Left lung (tissue), 10 donors: Measurements from ENCODE around the gene SMTNL2. TPM values are rescaled to one million over a fixed set of nuclear protein-coding genes. Genes with fewer than 3 reads are reported as not detected.
A peak's percentile ranks its signal among the peaks of the same experiment; 100 is the strongest.

Experiments
- ATAC-seq: fragments of 200-7000 bp; cut with Tn5 transposase; one replicate; pipeline ENCODE4 v1.9.1; 2020; ENCODE audit warnings: moderate library complexity
- DNase-seq, 4 donors: peaks; one replicate each; pipeline ENCODE4 v3.0.0-alpha.2; 2013 to 2020
- H3K27ac ChIP-seq, 2 donors: fragments of 200-600 bp; sonication (generic) in 1 of 2; one replicate each; pipeline versions ENCODE4 v1.5.0 to v1.8.0; 2020 to 2021
- H3K27me3 ChIP-seq, 2 donors: fragments of 200-600 bp; sonication (generic) in 1 of 2; one replicate each; pipeline versions ENCODE4 v1.5.0 to v1.8.0; 2020 to 2021
- H3K36me3 ChIP-seq, 2 donors: fragments of 200-600 bp; sonication (generic) in 1 of 2; one replicate each; pipeline versions ENCODE4 v1.5.0 to v1.8.0; 2020 to 2021
- H3K4me1 ChIP-seq, 2 donors: fragments of 200-600 bp; one replicate each; pipeline ENCODE4 v1.8.0; 2021
- H3K4me3 ChIP-seq, 2 donors: fragments of 200-600 bp; sonication (generic) in 1 of 2; one replicate each; pipeline versions ENCODE4 v1.5.0 to v1.8.0; 2020 to 2021; ENCODE audit warnings: mild to moderate bottlenecking in 1 of 2
- H3K9me3 ChIP-seq, 2 donors: fragments of 200-600 bp; sonication (generic) in 1 of 2; one replicate each; pipeline versions ENCODE4 v1.5.0 to v1.8.0; 2020 to 2021
- CTCF ChIP-seq, 2 donors: fragments of 200-600 bp; sonication (generic) in 1 of 2; IDR thresholded peaks; one replicate each; pipeline versions ENCODE4 v1.5.0 to v1.8.0; 2021; ENCODE audit warnings: antibody characterized with exemption in 2 of 2
- intact Hi-C, 2 donors: fragments of 100-400 bp; cut with DNase I; formaldehyde crosslinking; loops; one replicate each; pipeline versions ENCODE4 v1.11.2 to v1.14.2; 2022
- polyA plus RNA-seq, 6 donors: library from polyadenylated mRNA; unstranded; fragments of 120-200 nt; gene quantifications; one replicate each; pipeline ENCODE4 v1.2.1, GENCODE V29; 2013; ENCODE audit not compliant: insufficient read length in 6 of 6
- total RNA-seq, 2 donors: library from RNA; stranded (reverse); fragmentation: NEBNext Ultra II Directional; extraction: Animal tissue kit (Norgen Biotek cat#: 25700); gene quantifications; one replicate each; pipeline ENCODE4 v1.2.1, GENCODE V29; 2021
- donor health status: DM: no; HTN: yes; CAD: no.
- donor health status: DM: no; HTN: no; CAD: no.

SMTNL2 gene
- total and polyA plus RNA-seq, 8 donors: 5.5 to 25.8 (median 21.2) TPM

GRCh38 chr17:4607261-4607741 is 23.0 kb downstream of the SMTNL2 start:
- Histone ChIP-seq H3K4me1 (peaks cover 8 to 20% of the 10 kb centered on the region in 2 donors), H3K27ac (peak overlapping the region; percentile 49 to 55)
- ATAC-seq: peak; percentile 20

GRCh38 chr17:4607773-4608187 is 23.5 kb downstream of the SMTNL2 start:
- H3K36me3 ChIP-seq: no peaks in the 10 kb centered on the region
- H3K27ac ChIP-seq: peak overlapping the region; percentile 49 to 55
- peaks cover 8 to 20% of the 10 kb centered on the region in 2 donors for H3K4me1 ChIP-seq
- DNase-seq: peak in 3 of 4 donors; percentile 69 to 83 (median 83)
- intact Hi-C loops: no loop called here
- no peak for TF ChIP-seq CTCF (IDR thresholded peaks at IDR 0.05)
- H3K4me3 ChIP-seq: no peak overlapping the region
- no peaks in the 10 kb centered on the region for H3K9me3 ChIP-seq
- ATAC-seq: peak; percentile 57
- H3K27me3 ChIP-seq: no peaks in the 10 kb centered on the region

More at GRCh38 chr17:4607261-4607741, 23.0 kb downstream of the SMTNL2 start:
- Histone ChIP-seq H3K9me3 (no peaks in the 10 kb centered on the region), H3K4me3 (no peak overlapping the region), H3K36me3 (no peaks in the 10 kb centered on the region), H3K27me3 (no peaks in the 10 kb centered on the region)
- intact Hi-C loops: no loop called here
- peak in 1 of 4 donors; percentile 64 for DNase-seq
- TF ChIP-seq CTCF (IDR thresholded peaks at IDR 0.05): no peak

GRCh38 chr17:4609761-4610160 is 25.4 kb downstream of the SMTNL2 start:
- H3K27ac ChIP-seq: no peak overlapping the region
- no peaks in the 10 kb centered on the region for H3K9me3 ChIP-seq
- ATAC-seq (no peak), DNase-seq (no peak)
- intact Hi-C loops: no loop called here
- H3K4me3 ChIP-seq: no peak overlapping the region
- peaks cover 8 to 20% of the 10 kb centered on the region in 2 donors for H3K4me1 ChIP-seq
- H3K36me3 ChIP-seq: no peaks in the 10 kb centered on the region
- TF ChIP-seq CTCF (IDR thresholded peaks at IDR 0.05): no peak
- H3K27me3 ChIP-seq: no peaks in the 10 kb centered on the region

GRCh38 chr17:4610162-4610561 is 25.8 kb downstream of the SMTNL2 start:
- Histone ChIP-seq H3K4me3 (no peak overlapping the region), H3K36me3 (no peaks in the 10 kb centered on the region), H3K27ac (peak overlapping the region in 1 of 2 donors; percentile 8), H3K9me3 (no peaks in the 10 kb centered on the region), H3K27me3 (no peaks in the 10 kb centered on the region), H3K4me1 (peaks cover 8 to 20% of the 10 kb centered on the region in 2 donors)
- TF ChIP-seq CTCF (IDR thresholded peaks at IDR 0.05): no peak
- DNase-seq: no peak
- peak; percentile 61 for ATAC-seq
- intact Hi-C loops: no loop called here

- Histone ChIP-seq H3K27ac (peak overlapping the region in 1 of 2 donors; percentile 8), H3K4me1 (peaks cover 8 to 20% of the 10 kb centered on the region in 2 donors), H3K27me3 (no peaks in the 10 kb centered on the region), H3K4me3 (no peak overlapping the region), H3K9me3 (no peaks in the 10 kb centered on the region), H3K36me3 (no peaks in the 10 kb centered on the region)
- DNase-seq (no peak), ATAC-seq (peak; percentile 40)
- no peak for TF ChIP-seq CTCF (IDR thresholded peaks at IDR 0.05)
- intact Hi-C loops: no loop called here
Measured at GRCh38 chr17:4610656-4611055, 26.3 kb downstream of the SMTNL2 start.
